ENCODE data around the gene IRAK1. TPM values are rescaled to one million over a fixed set of nuclear protein-coding genes. Genes with fewer than 3 reads are reported as not detected.

The IRAK1 gene
- 10 to 100 TPM; 18.2 to 59.0 (median 27.1) TPM for total RNA-seq
- 10 to 100 TPM; 26.4 to 58.7 TPM for polyA plus RNA-seq
- long read RNA-seq, donor 1, transcript IRAK1-203 (14 exons, 3,666 nt), result major isoform, 33 of 98 reads
- long read RNA-seq, donor 1, partial matches to known transcripts, result 45 of 98 reads
- long read RNA-seq, donor 1, other reads (novel, unspliced or antisense), result 16 of 98 reads
- long read RNA-seq, donor 2, transcript IRAK1-204 (14 exons, 2,049 nt), result minor isoform, 6 of 107 reads
- long read RNA-seq, donor 2, transcript IRAK1-203 (14 exons, 3,666 nt), result major isoform, 38 of 107 reads
- long read RNA-seq, donor 2, partial matches to known transcripts, result 50 of 107 reads
- long read RNA-seq, donor 2, other reads (novel, unspliced or antisense), result 13 of 107 reads
- long read RNA-seq, donor 3, transcript IRAK1-203 (14 exons, 3,666 nt), result major isoform, 10 of 65 reads
- long read RNA-seq, donor 3, partial matches to known transcripts, result 46 of 65 reads
- long read RNA-seq, donor 3, other reads (novel, unspliced or antisense), result 7 of 65 reads

GRCh38 chrX:154019633-154020528 is at the start of gene IRAK1:
Gene IRAK1 (minus strand): TSS chrX:154019902. CDS start chrX:154019812, 90 bp downstream.
- ATAC-seq, result peak; percentile 63 to 94 (median 80)
- H3K9me3 ChIP-seq, result no peaks in the 10 kb centered on the region

GRCh38 chrX:154068560-154068959 is 48.9 kb upstream of the IRAK1 start:
- no peak for ATAC-seq
- Histone ChIP-seq H3K9me3 (no peaks in the 10 kb centered on the region), H3K27me3 (peaks cover 0 to 67% (median 0%) of the 10 kb centered on the region in 7 donors), H3K36me3 (no peaks in the 10 kb centered on the region), H3K4me1 (peaks cover 0 to 57% (median 39%) of the 10 kb centered on the region in 9 donors), H3K27ac (no peak overlapping the region), H3K4me3 (no peak overlapping the region)
- intact Hi-C loops (cut with DNase I), result no loop called here
- 94 to 95% methylated on average over 3 of the region's 3 CpGs for WGBS, 2 donors
- no peak for DNase-seq
- no peak for TF ChIP-seq CTCF (IDR thresholded peaks at IDR 0.05)

More at GRCh38 chrX:154019633-154020528, at the start of gene IRAK1:
- Histone ChIP-seq H3K4me3 (peak within 1 kb of the TSS; percentile 38 to 68 (median 60)), H3K27ac (peak within 1 kb of the TSS; percentile 79 to 95 (median 88)), H3K4me1 (peaks cover 0 to 30% (median 10%) of the 10 kb centered on the region in 9 donors), H3K36me3 (peaks cover 0 to 34% (median 0%) of the 10 kb centered on the region in 9 donors), H3K27me3 (peaks cover 0 to 62% (median 0%) of the 10 kb centered on the region in 7 donors)
- peak in 1 of 9 donors; percentile 13 for TF ChIP-seq CTCF (IDR thresholded peaks at IDR 0.05)
- intact Hi-C loops (cut with DNase I), result loop anchor here in 3 of 10 donors (2.0 to 10.0 kb wide), 3 partner anchors 27 to 75 kb away; partner anchors contain the start of gene MECP2 (in 1 of the 3)
- DNase-seq, result peak; percentile 29 to 66
- 2 to 7% methylated on average over 24 to 47 of the region's 99 CpGs for WGBS, 2 donors

- DNase-seq, result no peak
- peaks cover 0 to 54% (median 0%) of the 10 kb centered on the region in 7 donors for H3K27me3 ChIP-seq
Measured at GRCh38 chrX:154064637-154065435, 45.1 kb upstream of the IRAK1 start.

More at GRCh38 chrX:154064637-154065435, 45.1 kb upstream of the IRAK1 start:
- intact Hi-C loops (cut with DNase I), result no loop called here
- no peak overlapping the region for H3K27ac ChIP-seq
- no peaks in the 10 kb centered on the region for H3K9me3 ChIP-seq
- no peak for TF ChIP-seq CTCF (IDR thresholded peaks at IDR 0.05)
- no peaks in the 10 kb centered on the region for H3K36me3 ChIP-seq
- ATAC-seq, result peak in 1 of 8 donors; percentile 23
- H3K4me3 ChIP-seq, result no peak overlapping the region
- H3K4me1 ChIP-seq, result peaks cover 3 to 78% (median 53%) of the 10 kb centered on the region in 9 donors
- 74 to 79% methylated on average over 9 of the region's 9 CpGs for WGBS, 2 donors

Measured in heart right ventricle (tissue), 16 donors.